GM15510 (cell line): Measurements from ENCODE around the gene ASB9.

Experiments used
- POLR2A ChIP-seq: IDR thresholded peaks from 3 replicates; pipeline ENCODE4 v1.6.1; 2011; ENCODE audit warnings: borderline replicate concordance; ENCODE audit not compliant: insufficient read length; ENCODE audit errors: extremely low read depth

ASB9 gene

DNA sequence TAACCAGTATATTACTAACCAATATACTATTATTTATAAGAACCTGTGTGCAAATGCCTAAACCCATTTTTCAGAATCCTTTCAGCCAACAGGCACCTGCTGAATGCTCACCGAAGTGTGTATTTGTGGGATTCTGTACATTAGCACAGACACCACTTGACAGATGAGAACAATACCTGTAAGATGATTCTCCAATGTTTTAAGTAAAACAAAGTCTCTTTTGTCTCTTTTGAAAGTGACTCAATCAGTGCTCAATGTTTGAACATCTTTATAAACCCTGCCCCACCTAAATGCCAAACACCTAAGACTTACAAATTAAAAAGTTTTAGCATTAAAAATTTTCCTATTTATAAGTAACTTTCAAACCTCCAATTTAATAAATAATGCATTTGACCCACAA, 763 bp downstream of the ASB9 start:
- no peak for TF ChIP-seq POLR2A

DNA sequence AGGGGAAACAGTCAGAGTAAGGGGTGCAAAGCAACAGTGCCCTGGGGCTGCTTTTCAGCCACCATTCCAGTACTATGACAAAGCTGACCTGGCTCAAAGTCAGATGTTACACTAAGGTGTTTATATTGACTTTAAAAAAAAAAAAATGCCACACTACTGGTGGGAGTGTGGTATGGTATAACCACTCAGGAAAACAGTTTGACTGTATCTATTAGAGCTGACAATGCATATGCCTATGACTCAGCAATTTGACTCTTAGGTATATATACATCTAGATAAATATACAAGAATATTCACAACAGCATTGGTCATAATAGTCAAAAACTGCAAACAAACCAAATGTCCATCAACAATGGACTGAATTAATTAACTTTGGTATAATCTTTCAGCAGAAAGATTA, 15.0 kb downstream of the ASB9 start:
- TF ChIP-seq POLR2A: no peak

DNA sequence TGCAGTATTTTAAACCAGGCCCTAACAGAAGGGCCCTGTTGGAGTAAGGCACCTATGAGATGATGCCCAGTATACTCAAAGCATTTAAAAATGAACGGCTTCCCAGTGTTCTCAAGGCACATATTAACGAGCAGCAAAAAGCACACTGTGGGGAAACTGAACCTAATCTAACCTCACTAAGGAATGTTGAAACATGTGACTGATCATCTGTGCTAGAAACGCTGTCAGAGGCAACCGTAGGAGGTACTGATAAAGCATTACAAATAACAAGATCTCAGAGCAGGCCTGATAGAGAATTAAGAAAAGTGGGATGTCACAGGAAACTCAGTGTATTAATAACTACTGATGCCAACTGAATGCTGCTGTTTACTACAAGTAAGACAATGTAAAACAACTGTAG, 24.0 kb downstream of the ASB9 start:
- TF ChIP-seq POLR2A: no peak

DNA sequence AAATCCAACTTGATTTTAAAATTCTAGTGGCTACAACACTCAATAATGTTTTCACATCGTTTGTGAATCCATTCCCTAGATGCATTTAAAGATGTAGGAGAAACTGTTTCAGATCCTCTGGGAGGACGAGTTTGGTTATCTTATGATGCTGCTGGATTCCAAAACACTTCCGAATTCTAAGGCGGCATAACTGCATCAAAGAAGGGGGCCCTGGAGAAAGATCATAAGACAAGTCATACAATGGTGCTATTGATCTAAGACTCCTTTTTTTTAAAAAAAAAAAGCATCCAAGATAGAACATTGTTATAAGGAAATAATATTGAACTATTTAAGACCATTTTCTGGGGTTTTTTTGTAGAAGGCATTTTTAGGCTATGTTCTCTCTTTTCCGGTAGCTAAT, 25.5 kb downstream of the ASB9 start:
- TF ChIP-seq POLR2A: no peak

DNA sequence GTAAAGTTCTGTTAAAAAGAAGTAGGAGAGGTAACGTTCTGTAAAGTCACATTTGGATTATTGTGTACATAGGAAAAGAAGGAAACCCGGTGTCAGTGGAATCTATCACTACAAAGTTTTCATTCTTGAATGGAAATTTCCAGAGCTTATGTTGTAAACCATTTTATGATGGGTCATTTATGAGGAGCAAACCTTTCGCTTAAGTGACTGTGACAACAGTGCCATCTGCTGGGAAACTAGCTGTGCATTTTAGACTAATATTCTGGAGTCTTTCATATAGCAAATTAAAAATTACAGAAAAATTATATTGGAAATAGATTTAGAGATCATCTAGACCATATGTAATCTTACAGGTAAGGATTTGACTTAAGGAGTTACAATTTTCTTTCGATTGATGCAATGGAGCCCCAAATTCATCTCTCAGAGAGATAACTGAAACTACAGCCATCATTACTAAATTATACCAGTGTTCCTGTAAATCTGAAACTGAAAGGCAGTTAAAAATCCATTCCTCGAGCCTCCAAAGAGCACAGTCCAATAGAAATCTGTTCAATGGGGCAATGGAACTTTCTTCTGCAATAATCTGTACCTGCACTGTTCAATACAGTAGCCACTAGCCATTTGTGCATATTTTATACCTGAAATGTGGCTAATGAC, 26.9 kb downstream of the ASB9 start:
- TF ChIP-seq POLR2A: no peak

DNA sequence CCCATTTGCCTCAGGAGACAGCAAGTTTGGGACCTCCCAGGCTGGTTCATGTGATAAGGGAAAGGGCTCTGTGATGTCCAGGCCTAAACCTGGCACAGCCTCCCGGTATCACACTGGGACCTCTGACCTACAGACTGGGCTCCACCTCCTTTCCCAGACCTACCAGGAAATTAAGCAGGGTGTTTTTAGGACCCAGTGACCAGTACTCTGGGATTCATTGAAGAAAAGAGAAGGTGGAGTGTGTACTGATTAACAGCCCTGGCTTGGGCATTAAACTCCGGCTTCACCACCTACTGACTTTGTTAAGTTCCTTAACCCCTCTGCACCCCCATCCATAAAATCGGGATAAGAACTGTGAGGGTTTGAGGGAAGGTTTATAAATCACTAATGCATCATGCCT, 28.6 kb downstream of the ASB9 start:
- no peak for TF ChIP-seq POLR2A

DNA sequence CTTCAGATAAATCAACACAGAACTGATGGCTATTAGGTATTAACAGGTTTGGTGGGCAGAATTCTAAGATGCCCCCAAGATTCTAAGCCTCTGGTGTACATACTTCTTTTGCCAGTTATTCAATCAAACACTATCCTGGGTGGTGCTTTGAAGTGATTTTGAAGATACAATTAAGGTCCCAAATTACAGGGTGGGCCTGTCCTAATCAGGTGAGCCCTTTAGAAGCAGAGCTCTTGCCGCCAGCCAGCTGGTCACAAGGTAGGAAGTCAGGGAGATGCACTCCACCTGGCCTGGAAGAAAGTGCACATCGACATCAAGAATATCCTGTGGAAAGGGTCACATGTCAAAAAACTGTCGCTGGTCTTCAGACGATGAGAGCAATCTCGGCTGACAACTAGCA, 29.5 kb downstream of the ASB9 start:
- no peak for TF ChIP-seq POLR2A

DNA sequence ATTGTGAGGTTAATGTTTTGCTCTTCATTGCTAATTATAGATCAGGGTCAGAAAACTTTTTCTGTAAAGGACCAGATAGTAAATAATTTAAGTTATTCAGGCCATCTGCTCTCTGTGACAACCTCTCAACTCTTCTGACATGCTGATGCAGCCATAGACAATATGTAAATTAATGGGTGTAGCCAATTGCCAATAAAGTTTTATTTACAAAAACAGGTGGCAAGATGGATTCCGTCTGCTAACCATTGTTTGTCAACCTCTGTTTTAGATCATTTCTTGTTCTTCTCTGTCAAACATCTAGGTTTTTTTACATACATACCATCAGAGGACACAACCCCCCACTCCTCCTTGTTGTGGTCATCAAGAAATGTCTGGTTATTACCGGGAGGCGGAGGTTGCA, 33.7 kb downstream of the ASB9 start:
- TF ChIP-seq POLR2A: no peak

DNA sequence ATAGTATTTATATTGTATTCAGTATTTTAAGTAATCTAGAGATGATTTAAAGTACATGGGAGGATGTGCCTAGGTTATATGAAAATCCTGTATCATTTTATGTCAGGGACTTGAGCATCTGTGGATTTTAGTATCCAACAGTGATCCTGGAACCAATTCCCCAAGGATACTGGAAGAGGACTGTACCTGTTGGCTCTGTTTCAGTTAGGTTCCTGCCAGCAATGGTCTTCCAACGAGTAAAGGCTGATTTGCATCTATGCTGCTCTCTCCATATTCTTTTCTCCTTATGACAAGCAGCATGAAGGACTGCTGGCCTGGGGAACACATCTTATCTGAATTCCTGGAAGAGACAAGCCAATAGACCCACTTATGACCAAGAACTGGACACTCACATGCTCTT, 34.9 kb downstream of the ASB9 start:
- TF ChIP-seq POLR2A: no peak

DNA sequence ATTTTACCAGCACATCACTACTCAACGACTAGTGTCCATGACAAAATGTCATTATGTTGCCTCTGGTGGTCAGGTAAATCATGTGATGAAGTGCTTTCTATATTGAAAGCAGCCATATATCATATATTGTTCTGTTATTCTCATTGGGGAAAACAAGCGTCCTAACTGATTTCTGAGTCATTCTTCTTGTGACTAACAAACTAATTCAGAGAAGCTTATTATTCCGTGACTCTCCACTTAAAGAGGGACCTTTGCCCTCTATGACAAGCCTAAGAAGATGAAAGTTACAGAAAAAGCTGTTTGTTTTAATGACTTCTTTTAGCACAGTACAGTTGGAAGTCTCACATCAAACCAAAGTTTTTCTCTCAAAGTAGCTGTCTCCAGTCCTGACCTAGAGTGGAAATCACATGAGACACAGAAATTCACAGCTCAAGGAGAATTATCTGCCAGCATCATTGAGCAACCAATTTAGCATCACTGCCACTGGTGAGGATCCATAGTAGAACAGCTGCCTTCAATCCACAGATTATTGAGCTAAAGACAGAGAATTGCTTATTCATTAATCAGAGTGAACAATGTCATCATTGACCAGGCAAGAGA, 36.4 kb downstream of the ASB9 start:
- no peak for TF ChIP-seq POLR2A

DNA sequence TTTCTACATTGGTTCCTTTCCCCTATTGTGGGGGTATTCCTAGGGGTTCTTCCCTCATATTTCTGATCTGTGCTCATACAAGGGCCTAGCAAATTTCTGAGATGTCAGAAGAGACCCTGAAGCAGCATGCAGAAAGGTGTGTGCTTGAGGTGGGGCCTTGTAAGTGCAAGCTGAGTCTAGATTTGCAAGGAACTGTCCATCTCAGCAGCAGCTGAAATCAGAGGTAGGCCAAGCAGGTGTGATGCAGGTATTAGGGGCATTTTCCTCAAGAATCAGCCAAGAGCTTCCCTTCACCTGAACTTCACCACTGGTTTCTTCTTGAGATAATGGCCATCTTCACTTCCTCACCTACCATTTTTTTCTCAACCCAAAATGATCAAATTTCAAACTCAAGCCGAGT, 45.1 kb downstream of the ASB9 start:
- TF ChIP-seq POLR2A: no peak

DNA sequence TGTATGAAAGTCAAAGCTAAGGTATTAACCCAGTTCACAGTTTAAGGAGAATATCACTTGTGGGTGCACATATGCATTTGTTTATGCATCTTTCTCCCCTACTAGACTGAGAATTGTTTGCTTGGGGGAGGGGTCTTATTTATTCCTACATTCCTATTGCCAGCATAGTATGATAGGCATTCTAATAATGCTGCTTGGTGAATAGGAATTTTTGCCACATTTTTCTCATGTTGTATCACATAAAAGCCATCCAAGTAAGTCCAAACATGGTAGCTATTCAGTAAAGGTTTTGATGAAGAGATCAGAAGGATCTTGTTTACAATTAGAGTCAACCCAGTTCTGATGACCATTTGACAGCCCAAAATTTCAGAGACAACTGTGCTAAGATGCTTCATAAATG, 48.6 kb downstream of the ASB9 start:
- TF ChIP-seq POLR2A: no peak

DNA sequence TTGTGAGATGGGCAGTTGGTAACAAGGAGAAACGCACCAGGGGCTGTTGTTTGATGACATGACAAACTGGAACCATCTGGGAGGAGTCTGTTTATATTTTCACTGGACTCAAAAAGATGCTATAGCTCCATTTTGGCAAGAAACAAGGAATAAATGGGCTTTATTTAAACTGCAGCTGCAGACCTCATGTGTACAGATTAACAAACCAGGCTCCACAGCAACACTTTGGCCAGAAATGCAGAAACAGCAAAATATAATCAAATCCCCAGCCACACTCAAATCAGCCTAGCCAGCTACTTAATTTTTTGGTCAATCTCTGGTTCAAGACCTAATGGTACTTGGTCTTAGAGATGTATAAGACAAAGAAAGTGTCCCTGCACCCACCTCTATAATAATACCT, 52.7 kb downstream of the ASB9 start:
- TF ChIP-seq POLR2A: no peak

DNA sequence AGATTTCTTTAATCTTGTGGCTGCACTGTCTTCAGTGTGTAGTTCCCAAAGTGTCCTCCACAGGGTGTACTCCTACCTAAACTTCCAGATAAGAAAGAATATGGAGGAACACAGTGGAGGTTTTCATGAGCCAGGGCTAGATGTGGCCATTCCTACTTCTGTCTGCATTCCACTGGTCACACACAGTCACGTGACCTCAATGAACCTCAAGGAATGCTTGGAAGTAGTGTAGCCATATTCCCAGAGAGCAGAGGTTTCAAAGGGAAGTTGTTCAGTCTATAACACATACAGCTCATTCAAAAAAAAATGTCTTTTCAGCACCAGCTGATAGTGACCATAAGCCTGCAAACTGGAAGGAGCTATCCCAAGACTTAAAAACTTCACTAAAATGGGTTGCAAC, 53.6 kb downstream of the ASB9 start:
- TF ChIP-seq POLR2A: no peak

DNA sequence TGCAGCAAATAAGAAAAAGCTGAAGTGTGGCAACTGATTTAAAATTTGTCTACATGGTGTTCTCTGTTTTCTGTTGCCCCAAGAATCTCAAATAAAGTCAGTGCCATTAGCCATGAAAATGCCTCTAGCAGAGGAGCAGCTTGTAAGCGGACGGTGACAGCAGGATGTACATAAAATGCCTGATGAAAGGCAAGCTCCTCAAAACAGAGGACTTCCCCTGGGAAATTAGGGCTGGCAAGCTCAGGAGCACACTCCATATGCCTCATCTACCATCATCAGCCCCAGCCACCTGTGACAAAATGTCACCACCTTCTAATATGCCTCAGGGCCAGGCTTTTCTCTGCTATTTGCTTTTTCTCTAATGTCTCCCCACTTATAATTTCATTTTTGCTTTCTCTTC, 54.5 kb downstream of the ASB9 start:
- no peak for TF ChIP-seq POLR2A

DNA sequence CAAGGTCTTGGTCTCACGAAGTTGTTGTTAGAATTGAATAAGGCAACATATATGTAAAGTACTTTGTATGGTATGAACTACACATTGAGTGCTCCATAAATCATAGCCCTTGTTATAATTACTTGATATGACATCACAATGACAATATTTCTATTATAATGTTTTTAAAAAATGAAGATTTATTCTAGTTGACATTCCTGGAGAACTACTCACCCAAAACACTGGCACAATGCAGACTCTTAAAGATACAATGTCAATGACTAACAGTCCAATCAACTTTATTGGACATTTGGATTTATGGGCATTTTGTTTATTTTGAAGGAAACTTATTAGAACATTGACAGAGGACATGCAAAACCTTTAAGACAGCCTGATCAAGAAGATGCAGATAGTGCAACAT, 55.3 kb downstream of the ASB9 start:
- TF ChIP-seq POLR2A: no peak

DNA sequence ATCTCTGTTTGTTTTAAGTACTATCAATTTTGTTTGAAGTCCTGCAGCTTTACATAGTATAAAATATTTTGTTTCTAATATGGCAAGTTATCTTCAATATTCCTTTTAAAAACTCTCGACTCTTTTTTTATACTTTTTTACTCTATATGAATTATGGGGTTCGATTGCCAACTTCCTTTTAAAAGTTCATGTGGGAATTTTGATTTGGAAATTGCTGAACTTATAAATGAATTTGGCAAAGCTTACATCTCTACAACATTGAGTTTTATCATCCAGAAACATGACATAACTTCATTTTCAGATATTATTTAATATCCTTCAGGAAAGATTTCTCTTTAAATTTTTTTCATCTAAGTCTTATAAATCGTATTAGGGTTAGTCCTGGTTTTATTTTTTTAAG, 60.8 kb downstream of the ASB9 start:
- no peak for TF ChIP-seq POLR2A

DNA sequence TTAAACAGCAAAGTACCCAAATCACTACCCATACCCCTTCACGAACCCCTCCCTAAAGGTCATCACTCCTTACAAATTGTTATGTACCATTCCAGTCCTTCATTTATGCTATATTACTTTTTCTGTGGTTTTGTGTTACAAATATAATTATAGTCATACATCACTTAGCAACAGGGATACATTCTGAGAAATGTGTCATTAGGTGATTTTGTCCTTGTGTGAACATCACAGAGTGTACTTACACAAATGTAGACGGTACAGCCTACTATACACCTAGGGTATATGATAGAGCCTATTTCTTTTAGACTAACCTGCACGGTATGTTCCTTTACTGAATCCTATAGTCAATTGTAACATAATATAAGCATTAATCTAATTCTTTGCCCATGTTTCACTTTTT, 61.9 kb downstream of the ASB9 start:
- TF ChIP-seq POLR2A: no peak

DNA sequence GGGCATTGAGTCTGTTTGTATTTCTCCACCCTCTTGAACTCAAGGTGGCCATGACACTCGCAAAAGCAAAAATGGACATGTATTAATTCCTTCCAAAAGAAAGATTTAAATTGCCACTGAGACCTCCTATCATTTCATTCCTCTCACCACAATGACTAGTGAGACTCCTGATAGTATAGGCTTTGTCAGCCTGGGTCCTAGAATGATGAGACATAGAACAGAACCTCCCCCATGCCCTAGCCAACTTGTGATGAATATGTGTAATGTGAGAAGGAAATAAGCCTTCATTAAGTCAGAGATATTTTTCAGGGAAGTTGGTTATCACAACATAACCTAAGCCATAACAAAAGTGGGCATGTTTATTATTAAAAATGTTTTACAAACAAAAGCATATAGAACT, 62.5 kb downstream of the ASB9 start:
- no peak for TF ChIP-seq POLR2A
